ENCODE measurements around the gene SOX4.

The SOX4 gene

DNA sequence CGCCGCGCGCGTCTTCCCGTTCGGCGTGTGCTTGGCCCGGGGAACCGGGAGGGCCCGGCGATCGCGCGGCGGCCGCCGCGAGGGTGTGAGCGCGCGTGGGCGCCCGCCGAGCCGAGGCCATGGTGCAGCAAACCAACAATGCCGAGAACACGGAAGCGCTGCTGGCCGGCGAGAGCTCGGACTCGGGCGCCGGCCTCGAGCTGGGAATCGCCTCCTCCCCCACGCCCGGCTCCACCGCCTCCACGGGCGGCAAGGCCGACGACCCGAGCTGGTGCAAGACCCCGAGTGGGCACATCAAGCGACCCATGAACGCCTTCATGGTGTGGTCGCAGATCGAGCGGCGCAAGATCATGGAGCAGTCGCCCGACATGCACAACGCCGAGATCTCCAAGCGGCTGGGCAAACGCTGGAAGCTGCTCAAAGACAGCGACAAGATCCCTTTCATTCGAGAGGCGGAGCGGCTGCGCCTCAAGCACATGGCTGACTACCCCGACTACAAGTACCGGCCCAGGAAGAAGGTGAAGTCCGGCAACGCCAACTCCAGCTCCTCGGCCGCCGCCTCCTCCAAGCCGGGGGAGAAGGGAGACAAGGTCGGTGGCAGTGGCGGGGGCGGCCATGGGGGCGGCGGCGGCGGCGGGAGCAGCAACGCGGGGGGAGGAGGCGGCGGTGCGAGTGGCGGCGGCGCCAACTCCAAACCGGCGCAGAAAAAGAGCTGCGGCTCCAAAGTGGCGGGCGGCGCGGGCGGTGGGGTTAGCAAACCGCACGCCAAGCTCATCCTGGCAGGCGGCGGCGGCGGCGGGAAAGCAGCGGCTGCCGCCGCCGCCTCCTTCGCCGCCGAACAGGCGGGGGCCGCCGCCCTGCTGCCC lies 1.1 kb downstream of the SOX4 start:
- DNase-seq, result peak; percentile 54

DNA sequence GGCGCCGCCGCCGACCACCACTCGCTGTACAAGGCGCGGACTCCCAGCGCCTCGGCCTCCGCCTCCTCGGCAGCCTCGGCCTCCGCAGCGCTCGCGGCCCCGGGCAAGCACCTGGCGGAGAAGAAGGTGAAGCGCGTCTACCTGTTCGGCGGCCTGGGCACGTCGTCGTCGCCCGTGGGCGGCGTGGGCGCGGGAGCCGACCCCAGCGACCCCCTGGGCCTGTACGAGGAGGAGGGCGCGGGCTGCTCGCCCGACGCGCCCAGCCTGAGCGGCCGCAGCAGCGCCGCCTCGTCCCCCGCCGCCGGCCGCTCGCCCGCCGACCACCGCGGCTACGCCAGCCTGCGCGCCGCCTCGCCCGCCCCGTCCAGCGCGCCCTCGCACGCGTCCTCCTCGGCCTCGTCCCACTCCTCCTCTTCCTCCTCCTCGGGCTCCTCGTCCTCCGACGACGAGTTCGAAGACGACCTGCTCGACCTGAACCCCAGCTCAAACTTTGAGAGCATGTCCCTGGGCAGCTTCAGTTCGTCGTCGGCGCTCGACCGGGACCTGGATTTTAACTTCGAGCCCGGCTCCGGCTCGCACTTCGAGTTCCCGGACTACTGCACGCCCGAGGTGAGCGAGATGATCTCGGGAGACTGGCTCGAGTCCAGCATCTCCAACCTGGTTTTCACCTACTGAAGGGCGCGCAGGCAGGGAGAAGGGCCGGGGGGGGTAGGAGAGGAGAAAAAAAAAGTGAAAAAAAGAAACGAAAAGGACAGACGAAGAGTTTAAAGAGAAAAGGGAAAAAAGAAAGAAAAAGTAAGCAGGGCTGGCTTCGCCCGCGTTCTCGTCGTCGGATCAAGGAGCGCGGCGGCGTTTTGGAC lies 2.0 kb downstream of the SOX4 start:
- DNase-seq, result peak; percentile 30

DNA sequence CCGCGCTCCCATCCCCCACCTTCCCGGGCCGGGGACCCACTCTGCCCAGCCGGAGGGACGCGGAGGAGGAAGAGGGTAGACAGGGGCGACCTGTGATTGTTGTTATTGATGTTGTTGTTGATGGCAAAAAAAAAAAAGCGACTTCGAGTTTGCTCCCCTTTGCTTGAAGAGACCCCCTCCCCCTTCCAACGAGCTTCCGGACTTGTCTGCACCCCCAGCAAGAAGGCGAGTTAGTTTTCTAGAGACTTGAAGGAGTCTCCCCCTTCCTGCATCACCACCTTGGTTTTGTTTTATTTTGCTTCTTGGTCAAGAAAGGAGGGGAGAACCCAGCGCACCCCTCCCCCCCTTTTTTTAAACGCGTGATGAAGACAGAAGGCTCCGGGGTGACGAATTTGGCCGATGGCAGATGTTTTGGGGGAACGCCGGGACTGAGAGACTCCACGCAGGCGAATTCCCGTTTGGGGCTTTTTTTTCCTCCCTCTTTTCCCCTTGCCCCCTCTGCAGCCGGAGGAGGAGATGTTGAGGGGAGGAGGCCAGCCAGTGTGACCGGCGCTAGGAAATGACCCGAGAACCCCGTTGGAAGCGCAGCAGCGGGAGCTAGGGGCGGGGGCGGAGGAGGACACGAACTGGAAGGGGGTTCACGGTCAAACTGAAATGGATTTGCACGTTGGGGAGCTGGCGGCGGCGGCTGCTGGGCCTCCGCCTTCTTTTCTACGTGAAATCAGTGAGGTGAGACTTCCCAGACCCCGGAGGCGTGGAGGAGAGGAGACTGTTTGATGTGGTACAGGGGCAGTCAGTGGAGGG lies 2.8 kb downstream of the SOX4 start:
- DNase-seq, result peak; percentile 36

DNA sequence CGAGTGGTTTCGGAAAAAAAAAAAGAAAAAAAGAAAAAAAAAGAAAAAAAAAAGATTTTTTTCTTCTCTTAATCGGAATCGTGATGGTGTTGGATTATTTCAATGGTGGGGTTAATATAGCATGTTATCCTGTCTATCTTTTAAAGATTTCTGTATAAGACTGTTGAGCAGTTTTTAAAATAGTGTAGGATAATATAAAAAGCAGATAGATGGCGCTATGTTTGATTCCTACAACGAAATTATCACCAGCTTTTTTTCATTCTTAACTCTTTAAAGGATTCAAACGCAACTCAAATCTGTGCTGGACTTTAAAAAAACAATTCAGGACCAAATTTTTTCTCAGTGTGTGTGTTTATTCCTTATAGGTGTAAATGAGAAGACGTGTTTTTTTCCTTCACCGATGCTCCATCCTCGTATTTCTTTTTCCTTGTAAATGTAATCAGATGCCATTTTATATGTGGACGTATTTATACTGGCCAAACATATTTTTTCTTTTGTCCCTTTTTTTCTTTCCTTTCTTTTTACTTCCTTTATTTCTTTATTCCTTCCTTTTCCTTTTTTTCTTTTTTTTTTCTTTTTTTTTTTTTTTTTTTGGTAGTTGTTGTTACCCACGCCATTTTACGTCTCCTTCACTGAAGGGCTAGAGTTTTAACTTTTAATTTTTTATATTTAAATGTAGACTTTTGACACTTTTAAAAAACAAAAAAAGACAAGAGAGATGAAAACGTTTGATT lies 3.6 kb downstream of the SOX4 start:
- no peak for DNase-seq

DNA sequence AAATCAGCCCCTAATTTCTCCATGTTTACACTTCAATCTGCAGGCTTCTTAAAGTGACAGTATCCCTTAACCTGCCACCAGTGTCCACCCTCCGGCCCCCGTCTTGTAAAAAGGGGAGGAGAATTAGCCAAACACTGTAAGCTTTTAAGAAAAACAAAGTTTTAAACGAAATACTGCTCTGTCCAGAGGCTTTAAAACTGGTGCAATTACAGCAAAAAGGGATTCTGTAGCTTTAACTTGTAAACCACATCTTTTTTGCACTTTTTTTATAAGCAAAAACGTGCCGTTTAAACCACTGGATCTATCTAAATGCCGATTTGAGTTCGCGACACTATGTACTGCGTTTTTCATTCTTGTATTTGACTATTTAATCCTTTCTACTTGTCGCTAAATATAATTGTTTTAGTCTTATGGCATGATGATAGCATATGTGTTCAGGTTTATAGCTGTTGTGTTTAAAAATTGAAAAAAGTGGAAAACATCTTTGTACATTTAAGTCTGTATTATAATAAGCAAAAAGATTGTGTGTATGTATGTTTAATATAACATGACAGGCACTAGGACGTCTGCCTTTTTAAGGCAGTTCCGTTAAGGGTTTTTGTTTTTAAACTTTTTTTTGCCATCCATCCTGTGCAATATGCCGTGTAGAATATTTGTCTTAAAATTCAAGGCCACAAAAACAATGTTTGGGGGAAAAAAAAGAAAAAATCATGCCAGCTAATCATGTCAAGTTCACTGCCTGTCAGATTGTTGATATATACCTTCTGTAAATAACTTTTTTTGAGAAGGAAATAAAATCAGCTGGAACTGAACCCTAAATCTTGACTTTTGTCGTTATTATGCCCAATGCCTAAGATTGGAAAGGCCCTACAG lies 4.5 kb downstream of the SOX4 start:
- no peak for DNase-seq

DNA sequence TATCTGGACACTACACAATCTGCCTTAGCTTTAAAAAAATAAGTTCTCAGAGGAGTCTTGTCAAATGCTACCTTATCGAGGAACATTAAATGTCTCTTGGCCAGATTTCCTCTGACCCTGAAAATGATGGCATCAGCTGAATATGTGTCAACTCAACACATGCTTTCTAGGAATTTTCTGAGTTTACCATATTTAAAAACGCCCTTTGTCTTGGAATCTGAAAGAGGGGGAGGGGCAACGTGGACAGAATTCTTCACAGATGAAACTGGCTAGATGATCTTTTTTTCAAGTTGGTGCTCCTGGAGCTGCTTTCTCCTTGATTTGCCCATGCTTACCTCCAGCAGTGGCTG lies 5.1 kb downstream of the SOX4 start:
- DNase-seq, result no peak

DNA sequence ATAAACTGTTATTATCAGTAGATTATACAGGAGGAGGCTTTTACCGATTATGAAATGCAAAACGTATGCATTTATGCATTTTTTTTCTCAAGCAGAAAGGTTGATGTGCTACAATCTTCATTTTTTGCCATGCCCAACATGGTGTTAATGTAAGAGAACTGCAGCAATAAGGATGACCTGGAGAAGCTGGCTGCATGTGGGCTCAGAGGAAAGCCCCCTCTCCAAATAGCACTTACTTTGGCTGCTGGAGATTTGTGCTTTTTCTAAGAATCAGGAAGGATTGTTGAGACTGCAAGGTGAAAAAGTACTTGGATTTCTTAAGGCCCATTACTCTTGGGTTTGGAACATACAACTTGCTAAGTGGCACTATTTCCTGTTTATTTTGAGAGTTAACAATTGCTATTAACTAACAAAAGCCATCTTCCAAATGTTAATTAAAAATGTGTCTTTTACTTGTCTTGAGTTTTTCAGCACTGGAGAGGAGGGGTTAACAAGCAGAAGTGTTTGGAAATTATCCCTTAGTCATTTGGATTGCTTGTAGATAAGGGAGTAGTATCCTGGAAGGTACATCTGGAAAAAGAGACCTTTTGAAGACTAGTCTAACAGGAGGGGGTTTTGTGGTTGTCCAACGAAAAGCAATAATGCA lies 5.6 kb downstream of the SOX4 start:
- DNase-seq, result no peak

DNA sequence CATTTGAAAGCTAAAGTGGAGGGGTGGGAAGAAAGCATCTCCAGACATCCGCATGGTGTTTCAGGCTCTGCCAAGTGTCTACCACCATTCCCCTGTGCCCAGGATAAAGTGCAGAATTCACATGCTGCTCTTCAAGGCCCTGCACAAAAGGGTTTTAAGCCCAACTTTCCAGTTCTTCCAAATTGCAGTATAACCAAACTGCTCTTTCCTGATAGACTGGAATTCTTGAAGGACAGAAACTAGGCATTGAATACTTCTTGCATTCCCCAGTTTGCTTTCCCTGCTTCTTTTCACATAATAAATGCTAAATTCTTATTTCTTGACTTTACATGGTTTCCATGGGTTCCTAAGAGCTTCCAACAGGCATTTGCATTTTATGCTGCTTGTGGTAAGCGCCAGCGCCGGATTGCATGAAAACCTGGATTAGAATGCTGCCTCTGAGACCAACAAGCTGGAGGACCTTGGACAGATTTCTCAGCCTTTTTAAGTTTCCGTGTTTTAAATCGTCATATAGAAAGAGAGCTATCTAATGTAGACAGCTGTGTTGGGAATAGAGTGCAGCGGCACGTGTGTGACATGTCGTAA lies 7.9 kb downstream of the SOX4 start:
- DNase-seq, result no peak

DNA sequence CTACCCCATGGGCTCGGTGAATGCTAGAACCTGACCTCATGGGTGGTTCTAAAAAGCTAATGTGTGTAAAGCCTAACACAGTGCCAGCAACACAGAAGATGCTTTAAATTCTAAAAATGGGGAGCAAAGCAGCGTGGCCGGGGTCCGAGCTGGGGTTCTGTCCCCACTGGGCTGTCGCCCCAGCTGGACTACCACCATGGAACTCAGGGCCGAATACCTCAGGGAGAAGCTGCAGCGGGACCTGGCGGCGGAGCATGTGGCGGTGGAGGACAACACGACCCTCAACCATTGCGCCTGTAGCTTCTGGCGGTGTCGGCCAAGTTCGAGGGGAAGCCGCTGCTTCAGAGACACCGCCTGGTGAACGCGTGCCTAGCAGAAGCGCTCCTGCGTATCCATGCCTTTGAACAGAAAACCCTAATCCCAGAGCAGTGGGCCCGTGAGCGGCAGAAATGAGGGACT lies 8.4 kb downstream of the SOX4 start:
- no peak for DNase-seq

DNA sequence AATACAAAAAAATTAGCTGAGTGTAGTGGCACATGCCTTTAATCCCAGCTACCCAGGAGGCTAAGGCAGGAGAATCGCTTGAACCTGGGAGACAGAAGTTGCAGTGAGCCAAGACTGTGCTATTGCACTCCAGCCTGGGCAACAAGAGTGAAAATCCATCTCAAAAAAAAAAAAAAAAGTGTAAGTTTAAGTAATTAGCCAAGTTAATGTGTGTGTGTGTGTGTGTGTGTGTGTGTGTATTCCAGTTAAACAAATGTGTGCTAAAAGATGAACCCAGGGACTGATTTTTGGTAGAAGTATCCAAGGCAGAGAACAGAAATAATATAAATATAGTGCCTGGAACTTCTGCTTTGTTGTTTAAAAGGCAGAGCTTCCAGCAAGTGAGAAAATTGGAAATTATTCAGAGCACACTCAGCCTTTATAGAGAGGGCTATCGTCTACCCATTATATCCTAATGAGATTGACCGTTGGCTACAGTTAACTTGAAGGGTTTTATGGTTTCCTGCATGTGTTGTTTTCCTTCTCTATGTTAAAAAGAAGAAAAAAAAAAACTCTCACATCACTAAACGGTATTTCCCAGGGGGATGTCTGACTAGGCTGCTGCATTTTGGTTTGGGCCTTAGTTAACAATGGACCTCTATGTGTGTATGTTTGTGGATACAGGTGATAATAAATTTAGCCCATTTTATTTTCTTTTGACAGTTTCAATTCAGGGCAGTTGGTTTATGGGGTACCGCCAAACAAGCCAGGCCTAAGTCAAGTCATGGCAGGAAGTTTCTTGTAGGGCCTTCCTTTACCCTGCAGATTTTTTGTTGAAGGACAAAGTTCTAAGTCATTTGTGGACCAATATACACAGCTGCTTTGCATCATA lies 9.8 kb downstream of the SOX4 start:
- DNase-seq, result no peak

DNA sequence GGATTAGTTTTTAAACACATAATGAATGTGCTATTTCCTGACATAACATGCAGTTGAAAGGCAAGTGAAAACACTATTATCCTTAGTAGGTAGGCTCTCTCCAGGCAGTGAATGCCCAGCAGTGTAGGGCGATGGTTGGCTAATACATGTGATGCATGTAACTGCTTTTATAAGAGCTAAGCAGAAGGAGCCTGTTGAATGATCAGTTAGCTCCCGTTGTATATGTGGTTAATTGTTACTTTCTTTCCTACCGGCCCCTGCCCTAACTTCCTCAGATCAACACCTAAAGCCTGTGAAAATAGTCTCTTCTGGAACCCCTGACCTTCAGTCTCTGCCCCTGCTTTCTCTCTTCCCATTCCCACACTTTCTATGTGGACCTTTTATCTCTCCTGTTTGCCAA lies 10.5 kb downstream of the SOX4 start:
- no peak for DNase-seq

DNA sequence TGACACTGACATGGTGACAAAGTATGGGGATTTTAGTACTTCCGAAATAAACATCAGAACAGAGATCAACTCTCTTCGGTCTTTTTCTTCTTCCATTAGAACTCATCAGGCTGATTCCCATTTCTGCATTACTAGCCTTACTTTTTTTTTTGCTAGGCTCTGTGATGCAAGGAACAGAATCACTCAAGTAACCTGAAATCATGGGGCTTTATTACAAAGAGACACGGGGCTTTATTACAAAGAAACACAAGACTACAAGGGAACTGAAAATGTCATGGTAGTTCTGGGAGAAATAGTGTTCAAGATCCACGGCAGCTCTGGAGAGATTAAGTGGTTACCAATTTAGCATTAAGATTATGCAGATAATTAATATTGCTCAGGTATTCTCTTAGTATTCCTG lies 11.6 kb downstream of the SOX4 start:
- DNase-seq, result no peak

DNA sequence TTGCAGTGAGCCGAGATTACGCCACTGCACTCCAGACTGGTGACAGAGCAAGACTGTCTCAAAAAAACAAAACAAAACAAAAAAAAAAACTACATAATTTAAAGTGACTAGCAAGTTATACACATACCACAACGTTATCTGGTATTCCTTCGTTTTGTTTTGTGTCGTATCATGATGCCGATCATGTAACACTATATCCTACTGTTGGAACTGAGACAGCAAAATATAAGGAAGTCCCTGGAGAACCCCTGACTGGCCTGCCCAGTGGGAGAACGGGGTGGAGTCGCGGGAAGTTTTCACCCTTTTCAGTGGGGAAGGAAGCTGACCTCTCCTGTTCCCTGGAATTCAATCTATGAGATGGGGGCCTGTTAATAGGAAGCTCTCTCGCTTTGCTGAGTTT lies 15.1 kb downstream of the SOX4 start:
- DNase-seq, result no peak

DNA sequence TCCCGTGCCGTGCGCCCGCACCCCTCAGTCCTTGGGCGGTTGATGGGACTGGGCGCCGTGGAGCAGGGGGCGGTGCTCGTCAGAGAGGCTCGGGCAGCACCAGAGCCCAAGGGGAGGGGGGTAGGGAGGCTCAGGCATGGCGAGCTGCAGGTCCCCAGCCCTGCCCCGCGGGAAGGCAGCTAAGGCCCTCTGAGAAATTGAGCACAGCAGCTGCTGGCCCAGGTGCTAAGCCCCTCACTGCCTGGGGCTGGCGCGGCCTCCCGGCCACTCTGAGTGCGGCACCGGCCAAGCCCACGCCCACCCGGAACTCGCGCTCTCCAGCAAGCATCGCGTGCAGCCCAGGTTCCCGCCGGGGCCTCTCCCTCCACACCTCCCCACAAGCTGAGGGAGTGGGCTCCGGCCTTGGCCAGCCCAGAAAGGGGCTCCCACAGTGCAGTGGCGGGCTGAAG lies 16.4 kb downstream of the SOX4 start:
- DNase-seq, result no peak

DNA sequence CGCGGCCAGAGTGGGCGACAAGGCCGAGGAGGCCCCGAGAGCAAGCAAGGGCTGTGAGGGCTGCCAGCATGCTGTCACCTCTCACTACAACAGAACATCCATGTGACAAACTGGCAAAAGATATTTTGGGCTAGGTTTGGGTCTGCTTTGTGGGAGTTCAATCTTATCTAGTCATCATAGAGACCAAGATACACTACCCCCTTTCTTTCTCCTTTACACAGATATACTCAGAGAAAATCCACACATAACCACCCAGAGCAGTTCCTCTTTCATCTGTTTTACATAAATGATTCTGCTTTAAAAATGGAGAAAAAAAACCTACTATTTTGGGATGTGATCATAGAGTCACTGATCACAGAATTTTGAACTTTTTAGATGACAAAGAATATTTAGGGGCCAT lies 16.8 kb downstream of the SOX4 start:
- DNase-seq, result no peak

DNA sequence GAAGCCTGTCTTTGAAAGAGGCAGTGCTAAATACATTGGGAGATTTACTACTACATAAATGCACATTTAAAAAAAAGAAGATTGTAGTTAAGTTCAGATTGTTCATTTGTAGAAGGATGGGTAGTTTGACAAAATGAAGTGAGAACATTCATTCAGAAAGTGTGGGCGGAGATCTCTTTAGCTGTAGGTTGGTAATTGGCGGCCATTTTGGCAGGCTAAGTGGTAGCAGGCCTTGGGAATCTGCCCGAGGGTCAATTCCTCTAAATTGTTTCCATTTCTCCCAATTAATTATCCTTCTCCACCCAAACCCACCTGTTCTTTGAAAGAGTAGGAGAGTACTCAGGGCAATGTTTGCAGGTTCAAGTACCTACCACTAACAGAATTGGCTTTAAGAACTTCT lies 17.9 kb downstream of the SOX4 start:
- DNase-seq, result no peak

DNA sequence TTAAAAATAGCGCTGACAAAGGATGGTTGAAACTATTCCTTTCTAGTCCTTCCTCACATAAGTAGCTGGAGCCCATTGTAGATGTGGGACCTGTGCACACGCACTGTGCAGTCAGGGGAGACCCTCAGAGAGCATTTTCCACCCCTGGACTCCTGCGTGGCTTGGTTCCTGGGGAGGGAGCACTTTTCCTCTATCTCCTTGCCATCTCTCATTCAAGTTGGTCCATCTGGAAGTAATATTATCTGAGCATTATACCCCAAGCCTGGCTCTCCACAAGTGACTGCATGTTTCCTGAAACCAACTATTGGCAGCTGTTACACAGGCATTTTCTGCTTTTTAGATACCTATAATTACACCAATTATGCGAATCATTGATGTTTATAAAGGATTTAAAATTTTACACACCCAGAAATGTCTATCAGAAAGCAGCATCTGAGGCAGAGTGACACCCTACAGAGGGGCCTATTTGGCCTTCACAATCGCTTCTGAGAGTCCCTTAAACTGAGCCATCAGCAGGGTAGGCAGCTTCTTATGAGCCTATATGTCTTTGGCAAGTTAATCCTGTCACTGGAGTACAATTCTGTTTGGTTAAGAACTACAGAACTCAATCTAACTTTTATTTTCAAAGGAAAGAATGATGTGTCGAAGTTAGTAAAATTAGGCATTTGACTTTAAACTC lies 18.7 kb downstream of the SOX4 start:
- DNase-seq, result no peak

DNA sequence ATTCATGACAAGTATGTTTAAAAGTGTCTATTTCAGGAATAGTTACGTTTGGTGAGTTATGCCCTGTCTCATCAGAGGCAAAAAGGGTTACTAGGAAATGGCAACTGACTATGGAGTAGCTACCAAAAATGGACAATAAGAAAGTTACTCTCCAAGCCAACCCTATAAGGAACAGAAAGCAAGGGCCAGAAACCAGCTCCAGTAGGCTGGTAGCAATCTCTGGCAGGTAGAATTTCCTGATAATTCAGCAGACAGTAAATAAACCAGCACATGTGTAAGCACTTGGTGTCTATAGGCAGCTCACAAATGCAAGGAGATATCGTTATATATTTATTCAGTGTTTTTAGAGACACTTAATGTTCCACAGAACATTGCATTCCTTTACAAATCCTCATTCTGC lies 20.3 kb downstream of the SOX4 start:
- DNase-seq, result no peak

DNA sequence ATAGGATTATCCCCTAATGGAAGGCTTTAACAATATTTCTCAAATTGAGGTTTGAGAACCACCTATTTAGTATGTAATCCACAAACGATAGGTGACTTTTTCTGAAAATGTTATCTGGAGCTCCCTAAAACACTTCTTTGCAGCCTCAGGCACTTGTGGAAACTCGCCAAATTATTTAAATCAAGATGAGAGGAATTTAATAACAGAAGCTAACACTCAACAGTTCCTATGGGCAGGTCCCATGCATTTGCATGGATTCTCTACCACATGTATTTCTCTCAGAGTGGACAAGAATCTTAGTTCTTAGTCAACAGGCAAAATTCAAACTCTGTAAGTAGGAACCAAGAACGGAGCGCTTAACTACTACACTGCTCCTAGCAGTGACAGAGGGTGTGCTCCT lies 20.7 kb downstream of the SOX4 start:
- DNase-seq, result no peak
